ENCODE results near the gene SPATA9.
A peak's percentile ranks its signal among the peaks of the same experiment; 100 is the strongest.

SPATA9 gene

GRCh38 chr5:95621839-95622629 is 60.8 kb downstream of the SPATA9 start:
- H3K4me3 ChIP-seq (ENCODE audit: low read length): no peak overlapping the region; the same call in 1 of the 2 replicates

GRCh38 chr5:95620870-95621838 is 61.6 kb downstream of the SPATA9 start:
- peaks cover 25% of the 10 kb centered on the region for H3K4me1 ChIP-seq (ENCODE audit: control insufficient read depth, low read length)
- TF ChIP-seq EZH2phosphoT487 (IDR thresholded peaks at IDR 0.05; ENCODE audit: borderline replicate concordance, low read length) (no peak), CTCF (IDR thresholded peaks at IDR 0.05; ENCODE audit: low read depth, low read length, poor library complexity, severe bottlenecking) (no peak)
- H3F3A ChIP-seq (ENCODE audit: control insufficient read depth, insufficient read depth): no peaks in the 10 kb centered on the region
- peak overlapping the region; percentile 70 for H3K4me2 ChIP-seq (ENCODE audit: low read length)
- H3K27me3 ChIP-seq (ENCODE audit: control insufficient read depth, low read length): peaks cover 28% of the 10 kb centered on the region
- H4K20me1 ChIP-seq (ENCODE audit: control insufficient read depth, insufficient read depth, low read depth, low read length): no peaks in the 10 kb centered on the region
- no peak overlapping the region for H3K27ac ChIP-seq (ENCODE audit: low read depth, low read length)
- peak overlapping the region; percentile 53 for H3K4me3 ChIP-seq (ENCODE audit: low read length)
- H3K9me2 ChIP-seq (replicated peaks; ENCODE audit: control insufficient read depth, low read length): no peaks in the 10 kb centered on the region
- no peaks in the 10 kb centered on the region for H3K9me3 ChIP-seq (ENCODE audit: control insufficient read depth, insufficient read depth, low read length)
- no peaks in the 10 kb centered on the region for H3K36me3 ChIP-seq (ENCODE audit: control insufficient read depth, low read length)
- no peaks in the 10 kb centered on the region for H3K79me2 ChIP-seq (ENCODE audit: control insufficient read depth, low read length)

More at GRCh38 chr5:95621839-95622629, 60.8 kb downstream of the SPATA9 start:
- Histone ChIP-seq H3K36me3 (ENCODE audit: control insufficient read depth, low read length) (no peaks in the 10 kb centered on the region), H3K27ac (ENCODE audit: low read depth, low read length) (no peak overlapping the region), H3K4me1 (ENCODE audit: control insufficient read depth, low read length) (peaks cover 25% of the 10 kb centered on the region), H3K4me2 (ENCODE audit: low read length) (no peak overlapping the region), H3K27me3 (ENCODE audit: control insufficient read depth, low read length) (peaks cover 28% of the 10 kb centered on the region), H3K9me3 (ENCODE audit: control insufficient read depth, insufficient read depth, low read length) (no peaks in the 10 kb centered on the region), H3F3A (ENCODE audit: control insufficient read depth, insufficient read depth) (no peaks in the 10 kb centered on the region), H3K79me2 (ENCODE audit: control insufficient read depth, low read length) (no peaks in the 10 kb centered on the region), H3K9me2 (replicated peaks; ENCODE audit: control insufficient read depth, low read length) (no peaks in the 10 kb centered on the region), H4K20me1 (ENCODE audit: control insufficient read depth, insufficient read depth, low read depth, low read length) (no peaks in the 10 kb centered on the region)
- TF ChIP-seq CTCF (IDR thresholded peaks at IDR 0.05; ENCODE audit: low read depth, low read length, poor library complexity, severe bottlenecking) (no peak), EZH2phosphoT487 (IDR thresholded peaks at IDR 0.05; ENCODE audit: borderline replicate concordance, low read length) (no peak)

GRCh38 chr5:95620030-95620869 is 62.5 kb downstream of the SPATA9 start, which contains the start of gene GPR150:
GPR150 (plus strand) TSS chr5:95620087; CDS start chr5:95620276, 189 bp downstream.
- peaks cover 28% of the 10 kb centered on the region for H3K27me3 ChIP-seq (ENCODE audit: control insufficient read depth, low read length)
- no peak within 1 kb of the TSS for H3K27ac ChIP-seq (ENCODE audit: low read depth, low read length)
- H3K4me1 ChIP-seq (ENCODE audit: control insufficient read depth, low read length): peaks cover 25% of the 10 kb centered on the region
- no peaks in the 10 kb centered on the region for H3F3A ChIP-seq (ENCODE audit: control insufficient read depth, insufficient read depth)
- H3K4me2 ChIP-seq (ENCODE audit: low read length): peak within 1 kb of the TSS; percentile 70
- no peaks in the 10 kb centered on the region for H3K79me2 ChIP-seq (ENCODE audit: control insufficient read depth, low read length)
- H3K9me3 ChIP-seq (ENCODE audit: control insufficient read depth, insufficient read depth, low read length): no peaks in the 10 kb centered on the region
- no peaks in the 10 kb centered on the region for H4K20me1 ChIP-seq (ENCODE audit: control insufficient read depth, insufficient read depth, low read depth, low read length)
- peak within 1 kb of the TSS; percentile 53 for H3K4me3 ChIP-seq (ENCODE audit: low read length)
- H3K9me2 ChIP-seq (replicated peaks; ENCODE audit: control insufficient read depth, low read length): no peaks in the 10 kb centered on the region
- no peaks in the 10 kb centered on the region for H3K36me3 ChIP-seq (ENCODE audit: control insufficient read depth, low read length)
- TF ChIP-seq CTCF (IDR thresholded peaks at IDR 0.05; ENCODE audit: low read depth, low read length, poor library complexity, severe bottlenecking) (no peak), EZH2phosphoT487 (IDR thresholded peaks at IDR 0.05; ENCODE audit: borderline replicate concordance, low read length) (0 out of 2 replicates have a peak, but pooled peaks have one; percentile 14)
